DMS79 treated with DMSO at 0.1 percent for 48 hours (cell line): ENCODE data around the gene ANKZF1.
A peak's percentile ranks its signal among the peaks of the same experiment; 100 is the strongest.

ENCODE experiments used
- DNase-seq: peaks from one replicate; lab custom pipeline; 2025; lab: John Stamatoyannopoulos, UW

Gene ANKZF1

GRCh38 chr2:219228041-219228910 lies 1.3 kb upstream of the ANKZF1 start:
- no peak for DNase-seq

GRCh38 chr2:219228911-219229304 lies 698 bp upstream of the ANKZF1 start:
- no peak for DNase-seq

DNA sequence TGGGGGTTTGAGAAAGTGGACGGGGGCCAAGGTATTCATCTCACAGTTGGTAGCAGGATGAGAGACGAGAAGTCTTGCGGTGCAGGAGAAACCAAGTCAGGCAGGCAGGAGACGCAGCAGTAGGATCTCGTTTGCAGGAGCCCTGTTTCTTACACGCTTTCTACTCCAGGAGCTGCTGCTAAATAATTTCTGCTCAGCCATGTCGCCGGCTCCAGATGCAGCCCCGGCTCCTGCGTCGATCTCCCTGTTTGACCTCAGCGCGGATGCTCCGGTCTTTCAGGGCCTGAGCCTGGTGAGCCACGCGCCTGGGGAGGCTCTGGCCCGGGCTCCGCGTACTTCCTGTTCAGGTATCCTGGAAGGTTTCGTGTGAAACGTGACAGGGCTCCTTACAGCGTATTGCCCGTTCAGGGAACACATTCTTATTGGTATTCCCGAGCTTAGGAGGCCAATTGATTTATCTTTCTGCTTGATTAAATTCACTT lies 494 bp downstream of the ANKZF1 start:
- peak; percentile 38 for DNase-seq

GRCh38 chr2:219234331-219234730 lies 4.7 kb downstream of the ANKZF1 start:
- DNase-seq, result no peak

DNA sequence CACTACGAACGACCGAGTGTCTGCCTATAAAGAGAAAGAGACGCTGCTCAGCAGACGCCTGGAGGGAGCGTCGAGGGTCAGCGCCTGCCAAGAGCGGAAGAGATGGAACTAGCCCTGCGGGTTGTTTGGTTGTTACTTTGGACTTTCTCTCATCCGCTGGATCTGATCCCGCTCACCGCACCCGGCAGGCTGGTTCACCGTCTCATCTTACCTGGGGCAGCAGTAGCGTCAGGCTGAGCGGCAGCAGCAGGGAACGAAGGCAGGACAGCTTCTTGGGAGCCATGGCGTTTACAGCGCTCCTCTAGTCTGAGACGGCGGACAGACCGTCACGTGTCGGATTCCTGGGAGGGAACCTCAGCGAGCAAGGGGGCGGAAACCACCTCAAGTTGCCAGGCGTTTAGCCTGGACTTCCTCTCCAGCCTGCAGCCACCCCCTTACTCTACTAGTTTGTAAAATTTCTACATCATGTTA lies 13.7 kb downstream of the ANKZF1 start:
- DNase-seq, result no peak

- no peak for DNase-seq
These were observed 15.2 kb downstream of the ANKZF1 start for GRCh38 chr2:219244789-219245147.

GRCh38 chr2:219245148-219245898 lies 15.7 kb downstream of the ANKZF1 start, which contains the start of the genes GLB1L and STK16:
Gene GLB1L, minus strand, starts transcription at chr2:219245444. Its CDS starts 1,871 bp downstream, at chr2:219243573.
Gene STK16, plus strand, starts transcription at chr2:219245479. Its CDS starts 521 bp downstream, at chr2:219246000.
- DNase-seq, result peak; percentile 78

DNA sequence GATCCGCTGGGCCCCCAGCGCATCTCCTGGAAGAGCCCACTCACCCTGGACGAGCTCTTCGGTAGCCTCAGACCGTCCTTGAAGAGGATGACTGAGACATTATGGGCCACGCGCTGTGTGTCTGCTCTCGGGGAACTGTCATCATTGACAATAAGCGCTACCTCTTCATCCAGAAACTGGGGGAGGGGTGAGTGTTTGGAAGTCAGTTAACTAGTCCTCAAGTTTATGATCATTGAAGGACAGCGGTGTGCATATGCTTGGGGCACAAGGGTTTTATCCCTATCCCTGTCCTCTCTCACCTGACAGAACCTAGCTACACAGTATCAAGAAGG lies 16.3 kb downstream of the ANKZF1 start:
- no peak for DNase-seq

DNA sequence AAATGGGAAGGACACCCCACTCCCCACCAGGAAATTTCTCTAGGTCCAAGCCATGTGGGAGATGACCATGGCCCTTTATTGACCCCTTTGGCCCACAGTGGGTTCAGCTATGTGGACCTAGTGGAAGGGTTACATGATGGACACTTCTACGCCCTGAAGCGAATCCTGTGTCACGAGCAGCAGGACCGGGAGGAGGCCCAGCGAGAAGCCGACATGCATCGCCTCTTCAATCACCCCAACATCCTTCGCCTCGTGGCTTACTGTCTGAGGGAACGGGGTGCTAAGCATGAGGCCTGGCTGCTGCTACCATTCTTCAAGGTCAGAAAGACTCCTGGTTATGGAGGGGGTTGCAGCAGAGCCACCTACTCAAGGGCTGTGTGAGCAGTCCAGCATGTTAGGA lies 17.0 kb downstream of the ANKZF1 start:
- DNase-seq, result no peak

DNA sequence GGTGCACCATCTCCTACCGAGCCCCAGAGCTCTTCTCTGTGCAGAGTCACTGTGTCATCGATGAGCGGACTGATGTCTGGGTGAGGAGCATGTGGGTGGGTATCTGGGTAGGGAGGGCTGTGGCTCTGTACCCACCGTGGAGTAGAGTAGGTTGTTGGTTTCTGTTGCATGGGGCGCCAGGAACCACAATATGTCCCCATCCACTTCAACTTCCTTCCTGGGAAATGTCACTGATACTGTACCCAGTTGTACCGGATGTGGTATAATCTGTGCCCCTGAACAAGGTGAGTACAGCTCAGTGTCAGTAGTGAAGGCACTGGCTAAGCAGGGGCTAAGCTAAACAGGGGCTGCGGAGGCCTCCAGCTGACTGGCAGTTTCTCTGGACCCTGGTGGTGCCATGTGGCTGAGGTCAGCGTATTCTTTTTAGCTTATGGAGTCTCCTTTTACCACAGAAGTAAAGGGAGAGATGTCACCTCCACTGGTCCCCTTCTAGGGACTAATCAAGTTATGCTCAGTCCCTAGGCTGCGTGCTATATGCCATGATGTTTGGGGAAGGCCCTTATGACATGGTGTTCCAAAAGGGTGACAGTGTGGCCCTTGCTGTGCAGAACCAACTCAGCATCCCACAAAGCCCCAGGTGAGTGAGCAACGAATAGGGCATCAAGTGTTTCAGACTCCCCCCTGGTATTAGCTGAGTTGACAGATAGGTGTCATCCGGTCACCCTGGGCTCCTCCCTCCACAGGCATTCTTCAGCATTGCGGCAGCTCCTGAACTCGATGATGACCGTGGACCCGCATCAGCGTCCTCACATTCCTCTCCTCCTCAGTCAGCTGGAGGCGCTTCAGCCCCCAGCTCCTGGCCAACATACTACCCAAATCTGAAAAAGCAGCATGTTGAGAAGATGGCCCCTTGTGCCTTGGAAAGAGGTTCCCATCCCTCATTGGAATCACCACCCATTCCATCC lies 18.4 kb downstream of the ANKZF1 start:
- no peak for DNase-seq

DNA sequence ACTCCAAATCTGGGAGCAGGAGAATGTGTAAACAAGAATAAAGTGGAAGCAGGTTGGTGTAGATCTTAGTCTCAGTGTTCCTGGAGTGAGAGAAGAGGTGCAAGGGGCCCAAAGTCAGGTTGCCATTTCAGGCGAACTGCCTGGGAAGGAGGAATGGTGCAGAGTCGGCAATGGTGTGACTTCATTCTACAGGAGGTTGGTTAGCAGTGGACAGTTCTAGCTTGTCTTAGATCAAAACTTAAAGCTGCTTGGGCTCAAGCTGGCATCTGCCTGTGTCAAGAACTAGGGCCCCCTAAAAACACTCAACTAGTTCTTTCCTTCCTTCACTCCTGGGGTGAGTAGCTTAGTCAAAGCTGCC lies 19.2 kb downstream of the ANKZF1 start:
- no peak for DNase-seq

GRCh38 chr2:219249203-219249980 lies 19.8 kb downstream of the ANKZF1 start:
- no peak for DNase-seq

DNA sequence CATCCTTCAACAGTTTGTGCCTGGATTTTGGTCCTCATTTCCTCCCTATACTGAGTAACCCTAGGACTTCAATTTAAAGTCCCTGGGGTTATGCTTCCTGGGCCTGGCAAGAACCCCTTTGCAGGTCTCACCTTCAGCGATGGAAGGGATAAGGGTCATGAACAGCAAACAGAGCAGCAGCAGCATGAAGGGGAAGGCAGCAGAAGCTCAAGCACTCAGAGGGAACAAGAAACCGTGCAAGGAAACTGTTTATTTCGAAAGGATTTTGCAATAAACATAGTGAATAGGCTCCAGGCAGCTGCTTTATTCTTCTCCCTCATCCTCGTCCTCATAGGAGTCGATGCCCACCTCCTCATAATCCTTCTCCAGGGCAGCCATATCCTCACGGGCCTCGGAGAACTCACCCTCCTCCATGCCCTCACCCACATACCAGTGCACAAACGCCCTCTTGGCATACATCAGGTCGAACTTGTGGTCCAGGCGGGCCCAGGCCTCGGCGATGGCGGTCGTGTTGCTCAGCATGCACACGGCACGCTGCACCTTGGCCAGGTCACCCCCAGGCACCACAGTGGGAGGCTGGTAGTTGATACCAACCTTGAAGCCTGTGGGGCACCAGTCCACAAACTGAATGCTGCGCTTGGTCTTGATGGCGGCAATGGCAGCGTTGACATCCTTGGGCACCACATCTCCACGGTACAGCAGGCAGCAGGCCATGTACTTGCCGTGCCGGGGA lies 20.6 kb downstream of the ANKZF1 start:
- no peak for DNase-seq

DNA sequence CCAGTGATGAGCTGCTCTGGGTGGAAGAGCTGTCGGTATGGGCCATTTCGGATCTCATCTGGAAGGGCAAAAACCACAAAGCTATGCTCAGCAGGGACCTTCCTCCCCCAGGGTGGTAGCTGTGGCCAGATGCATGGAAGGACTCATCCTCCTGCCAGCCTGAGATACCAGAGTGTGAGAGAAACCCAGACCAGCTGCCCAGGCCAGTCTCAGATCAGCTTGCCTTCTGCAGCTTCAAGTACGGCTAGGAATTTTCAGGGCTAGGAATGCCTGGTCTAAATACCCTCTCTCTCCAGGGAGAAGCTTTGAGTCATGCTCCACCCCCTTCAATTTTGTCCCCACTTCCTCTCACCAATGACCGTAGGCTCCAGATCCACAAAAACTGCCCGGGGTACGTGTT lies 22.1 kb downstream of the ANKZF1 start:
- DNase-seq, result no peak

DNA sequence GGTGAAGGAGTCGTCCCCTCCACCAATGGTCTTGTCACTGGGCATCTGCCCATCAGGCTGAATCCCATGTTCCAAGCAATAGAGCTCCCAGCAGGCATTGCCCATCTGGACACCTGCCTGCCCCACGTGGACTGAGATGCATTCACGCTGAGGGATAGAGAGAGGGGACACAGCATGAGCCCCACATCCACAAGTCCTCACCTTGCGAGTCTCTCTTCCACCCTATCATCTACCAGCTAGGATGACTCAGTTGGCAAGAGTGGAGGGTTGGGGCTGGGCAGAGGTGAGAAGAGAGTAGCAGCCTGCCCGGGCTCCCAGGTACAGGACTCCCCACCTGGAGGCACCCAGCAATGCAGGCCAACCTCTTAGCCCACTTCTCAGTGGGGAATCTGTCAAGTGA lies 22.5 kb downstream of the ANKZF1 start:
- no peak for DNase-seq

- DNase-seq, result no peak
These were observed 22.9 kb downstream of the ANKZF1 start for GRCh38 chr2:219252570-219252899.

DNA sequence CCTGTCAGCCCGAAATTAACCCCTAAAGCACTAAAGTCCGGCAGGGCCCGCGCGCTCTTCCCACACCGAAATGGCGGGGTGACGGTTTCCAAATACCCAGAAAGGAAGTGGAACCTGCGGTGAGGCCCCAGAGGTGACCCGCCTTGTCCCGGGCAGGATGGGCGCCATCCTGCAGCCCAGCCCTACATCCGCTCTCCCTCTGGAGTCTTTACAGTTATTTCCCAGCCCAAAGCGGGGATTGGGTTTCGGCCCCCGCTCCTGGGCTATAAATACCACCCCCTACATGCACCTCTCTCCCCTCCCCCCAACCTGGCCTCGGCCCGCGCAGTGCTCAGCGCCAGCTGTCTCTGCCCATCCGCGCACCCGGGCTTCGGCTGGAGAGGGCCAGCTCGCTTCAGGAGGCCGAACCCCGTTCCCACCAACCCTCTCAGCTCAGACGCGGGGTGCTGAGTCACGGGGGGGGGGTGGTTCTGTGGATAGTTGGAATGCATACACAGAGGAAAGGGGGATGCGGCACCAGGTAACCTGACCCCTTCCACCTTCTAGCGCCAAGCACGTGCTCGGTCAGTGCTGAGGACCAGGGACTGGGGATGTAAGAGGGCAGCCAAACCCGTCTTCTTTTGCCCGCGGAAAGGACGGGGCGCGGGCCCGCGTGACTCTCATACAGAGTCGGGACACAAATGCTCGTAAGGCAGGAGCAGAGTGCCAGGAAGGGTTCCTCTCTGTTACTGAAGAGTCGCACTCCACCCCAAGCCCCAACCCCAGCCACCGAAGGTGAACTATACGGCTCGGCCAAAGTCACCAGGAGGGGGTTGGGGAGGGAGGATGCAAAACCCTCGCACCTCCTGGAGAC lies 23.5 kb downstream of the ANKZF1 start, which contains the start of gene TUBA4B:
Gene TUBA4B (plus strand): TSS at position 344 of the 853 bp plus-strand sequence. CDS start 165 bp downstream, at position 509.
- DNase-seq, result peak; percentile 23

- peak; percentile 45 for DNase-seq
These were observed 24.4 kb downstream of the ANKZF1 start, which contains the start of gene TUBA4A for GRCh38 chr2:219253753-219254589. Gene TUBA4A, minus strand, starts transcription at chr2:219253918. Its CDS starts 60 bp downstream, at chr2:219253858.
